ENCODE results near the gene SNAI3.

SNAI3 gene

DNA sequence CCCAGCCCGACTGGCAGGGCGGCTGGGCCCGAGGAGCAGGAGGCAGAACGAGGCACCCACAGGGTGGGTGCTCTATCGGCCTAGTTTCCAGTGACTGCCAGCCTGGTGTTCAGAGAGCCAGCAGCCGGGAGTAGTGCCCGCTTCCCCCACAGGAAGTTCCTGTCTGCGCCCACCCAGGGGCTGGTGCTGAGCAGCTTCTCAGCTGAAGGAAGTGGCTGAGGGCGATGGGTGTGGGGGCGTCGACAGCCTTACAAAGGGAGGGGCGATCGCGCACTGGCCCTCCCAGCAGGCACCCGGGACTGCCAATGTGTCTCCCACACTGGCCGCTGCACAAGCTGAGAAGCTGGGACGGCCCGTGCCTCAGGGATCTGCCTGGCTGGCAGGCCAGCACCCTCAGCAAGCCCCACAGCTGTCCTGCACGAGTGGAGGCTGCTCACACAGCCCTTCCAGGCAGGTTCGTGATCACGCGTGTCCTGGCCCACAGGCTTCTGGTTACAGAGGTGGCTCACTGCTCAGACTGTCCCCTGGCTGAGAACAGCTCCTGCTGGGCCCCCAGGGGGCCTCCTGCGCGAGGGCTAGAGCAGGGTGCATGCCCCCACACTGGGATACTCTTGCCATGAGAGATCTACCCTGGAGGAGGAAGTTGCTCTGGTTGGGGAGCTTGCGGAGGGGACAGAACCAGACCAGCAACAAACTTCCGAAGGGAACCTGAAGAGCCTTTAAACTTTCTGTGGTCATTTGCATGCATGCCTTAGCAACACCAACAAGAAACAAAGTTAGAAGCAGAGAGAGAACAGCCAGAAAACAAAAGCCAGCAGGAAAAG is 17.4 kb upstream of the SNAI3 start:
- DNase-seq = no peak

DNA sequence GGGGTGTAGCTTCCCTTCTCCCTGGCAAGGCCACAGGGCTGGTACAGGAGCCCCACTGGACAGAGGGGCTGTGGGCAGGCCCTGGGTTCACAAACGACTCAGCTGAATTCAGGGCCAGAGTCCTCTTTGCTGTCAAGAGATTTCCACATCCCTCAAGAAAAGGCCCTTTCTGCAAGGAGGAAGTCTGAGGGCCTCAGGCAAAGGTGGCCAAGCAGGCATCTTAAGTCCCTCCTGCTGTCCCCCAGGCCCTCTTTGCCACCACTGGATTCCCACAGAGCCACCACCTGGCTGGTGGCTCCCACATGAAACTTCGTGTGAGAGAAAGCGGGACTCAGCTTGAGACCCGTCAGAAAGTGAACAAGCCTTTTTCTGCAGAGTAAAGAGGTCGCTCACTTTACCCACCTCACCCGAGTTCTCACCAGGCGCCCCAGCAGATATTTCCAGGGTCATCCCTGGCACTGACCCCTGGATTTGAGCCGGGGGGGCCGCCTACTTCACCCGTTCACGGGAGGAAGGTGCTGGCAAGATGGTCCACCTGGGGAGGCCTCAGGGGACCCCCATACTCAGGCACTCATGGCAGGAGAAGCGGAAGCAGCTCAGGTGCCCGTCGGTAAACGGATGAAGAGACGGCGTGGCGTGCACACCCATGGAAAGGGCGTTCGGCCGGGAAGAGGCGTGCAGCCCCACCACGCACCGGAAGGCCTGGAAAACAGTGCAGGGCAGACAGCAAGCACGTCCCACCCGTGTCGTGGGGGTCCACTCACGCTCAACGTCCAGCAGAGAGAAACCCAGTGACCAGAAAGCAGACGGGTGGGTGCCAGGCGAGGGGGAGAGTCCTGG is 16.3 kb upstream of the SNAI3 start:
- DNase-seq = no peak

DNA sequence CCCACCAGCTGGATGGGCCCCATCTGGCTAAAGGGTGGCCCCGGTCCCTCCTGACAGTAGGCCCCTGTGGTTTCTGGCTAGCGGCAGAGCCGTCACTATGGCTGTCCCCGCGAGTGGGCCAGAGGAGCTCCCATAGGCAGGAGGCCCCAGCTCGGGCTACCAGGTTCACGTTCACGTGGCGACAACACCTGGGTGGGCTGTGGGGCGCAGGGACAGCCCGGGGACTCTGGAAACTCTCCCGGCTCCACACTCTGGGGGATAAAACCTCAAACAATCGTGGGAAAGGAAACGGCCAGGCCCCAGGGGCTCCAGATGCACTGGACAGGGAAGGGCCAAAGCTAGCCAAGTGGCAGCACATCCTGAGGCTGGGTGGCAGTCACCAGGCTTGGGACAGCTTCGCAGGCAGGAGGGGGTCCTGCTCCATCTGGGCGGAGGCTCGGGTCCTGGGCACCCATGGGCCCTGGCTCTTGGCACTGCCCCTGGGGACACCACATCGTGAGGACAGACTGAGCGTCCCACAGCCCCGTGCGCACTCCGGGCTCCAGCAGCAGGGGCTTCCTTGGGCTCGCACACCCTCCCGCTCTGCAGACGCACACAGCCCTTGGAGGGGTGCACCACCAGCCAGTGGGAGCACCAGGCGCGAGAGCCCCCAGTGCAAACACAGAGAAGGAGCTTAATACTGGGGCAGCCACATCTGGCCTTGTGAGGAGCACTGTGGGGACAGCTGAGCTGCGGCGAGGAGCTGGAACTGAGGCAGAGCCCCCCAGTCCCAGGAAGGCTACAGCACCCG is 15.5 kb upstream of the SNAI3 start:
- no peak for DNase-seq

DNA sequence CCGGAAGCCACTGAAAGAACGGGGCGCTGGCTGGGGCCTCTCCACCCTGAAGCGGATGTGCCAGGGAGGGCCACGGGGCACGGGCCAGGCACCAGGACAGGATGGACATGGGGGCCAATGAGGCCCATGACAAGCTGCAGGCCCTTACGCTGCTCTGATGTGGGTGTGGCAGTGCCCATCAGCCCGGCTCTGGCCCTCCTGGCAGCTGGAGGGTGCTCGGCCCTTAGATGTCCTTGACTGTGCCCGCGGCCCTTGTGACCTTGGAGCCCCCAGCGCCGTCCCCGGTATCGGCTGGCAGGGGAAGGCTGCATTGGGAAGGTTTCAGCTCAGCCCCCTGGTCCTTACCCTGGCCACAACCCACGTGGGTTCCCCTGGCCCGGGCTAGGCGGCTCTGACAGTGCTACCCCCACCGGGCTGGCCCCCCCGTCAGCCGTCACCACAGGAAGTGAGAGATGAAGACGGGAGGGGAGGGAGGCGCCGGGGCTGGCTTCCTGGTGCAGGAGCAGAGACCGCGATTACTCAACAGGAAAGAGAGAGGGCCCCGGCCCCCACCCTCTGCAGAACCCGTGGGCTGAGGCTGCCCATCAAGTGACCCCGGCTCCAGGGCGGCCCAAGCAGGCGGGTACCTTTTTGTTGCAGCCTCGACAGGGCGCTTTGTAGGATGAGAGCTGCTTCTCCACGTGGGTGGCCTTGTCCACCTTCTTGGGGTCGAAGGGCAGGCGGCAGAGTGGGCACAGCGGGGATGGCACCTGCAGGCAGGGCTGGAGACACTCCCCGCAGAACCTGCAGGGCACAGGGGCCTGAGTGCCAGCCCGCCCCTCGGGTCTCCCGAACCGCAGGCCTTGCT is 14.6 kb upstream of the SNAI3 start:
- DNase-seq = no peak

DNA sequence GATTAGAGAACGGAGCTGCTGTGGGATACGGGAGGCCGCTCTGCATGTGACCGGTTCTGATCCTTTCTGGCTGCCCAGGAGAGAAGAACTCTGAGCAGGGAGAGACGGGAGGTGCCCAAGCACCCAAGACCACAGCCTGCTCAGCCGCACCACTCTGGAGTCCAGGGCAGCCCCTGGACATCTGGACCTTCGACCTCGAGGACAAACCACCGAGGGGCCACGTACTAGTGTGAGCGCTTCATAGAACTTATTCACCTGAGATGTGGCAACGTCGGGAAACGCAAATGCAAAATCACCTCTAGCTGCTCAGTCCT is 14.0 kb upstream of the SNAI3 start:
- DNase-seq = no peak

DNA sequence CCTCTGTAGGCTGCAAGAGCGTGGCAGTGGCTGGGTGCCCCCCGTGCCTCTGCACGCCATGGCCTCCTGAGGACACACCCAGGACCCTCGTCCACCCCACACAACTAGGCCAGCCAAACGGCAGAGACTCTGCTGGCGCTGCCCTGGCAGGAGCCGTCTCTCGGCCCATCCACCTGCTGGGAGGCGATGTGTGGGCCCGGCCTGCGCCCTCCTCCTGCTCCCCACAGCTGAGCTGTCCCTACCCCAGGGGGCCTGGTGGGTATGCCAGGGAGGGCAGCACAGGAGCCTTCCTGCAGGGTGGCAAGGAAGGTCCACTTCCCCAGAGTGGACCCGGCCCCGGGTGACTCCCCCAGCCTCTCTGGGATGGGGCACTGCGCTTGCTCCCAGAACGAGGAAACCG is 12.9 kb upstream of the SNAI3 start:
- DNase-seq = no peak

DNA sequence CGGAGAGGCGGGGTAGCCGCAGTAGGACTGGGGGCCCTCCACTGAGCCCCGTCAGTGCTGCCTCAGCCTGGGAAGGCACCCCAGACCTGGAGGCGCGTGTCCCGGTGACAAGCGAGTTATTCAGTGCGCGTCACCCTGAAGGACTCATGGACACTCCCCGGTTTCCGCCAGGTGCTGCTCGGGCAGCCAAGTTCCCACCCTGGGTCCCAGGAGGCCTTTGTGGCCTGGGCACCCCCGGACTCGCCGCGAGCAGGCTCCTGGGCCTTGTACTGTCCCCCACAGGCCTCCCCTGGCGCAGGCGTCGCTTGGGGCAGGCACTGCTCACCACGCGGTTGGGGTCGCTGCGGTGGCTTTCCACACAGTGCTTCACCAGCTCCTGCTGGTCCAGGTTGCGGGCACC is 12.3 kb upstream of the SNAI3 start:
- DNase-seq = no peak

DNA sequence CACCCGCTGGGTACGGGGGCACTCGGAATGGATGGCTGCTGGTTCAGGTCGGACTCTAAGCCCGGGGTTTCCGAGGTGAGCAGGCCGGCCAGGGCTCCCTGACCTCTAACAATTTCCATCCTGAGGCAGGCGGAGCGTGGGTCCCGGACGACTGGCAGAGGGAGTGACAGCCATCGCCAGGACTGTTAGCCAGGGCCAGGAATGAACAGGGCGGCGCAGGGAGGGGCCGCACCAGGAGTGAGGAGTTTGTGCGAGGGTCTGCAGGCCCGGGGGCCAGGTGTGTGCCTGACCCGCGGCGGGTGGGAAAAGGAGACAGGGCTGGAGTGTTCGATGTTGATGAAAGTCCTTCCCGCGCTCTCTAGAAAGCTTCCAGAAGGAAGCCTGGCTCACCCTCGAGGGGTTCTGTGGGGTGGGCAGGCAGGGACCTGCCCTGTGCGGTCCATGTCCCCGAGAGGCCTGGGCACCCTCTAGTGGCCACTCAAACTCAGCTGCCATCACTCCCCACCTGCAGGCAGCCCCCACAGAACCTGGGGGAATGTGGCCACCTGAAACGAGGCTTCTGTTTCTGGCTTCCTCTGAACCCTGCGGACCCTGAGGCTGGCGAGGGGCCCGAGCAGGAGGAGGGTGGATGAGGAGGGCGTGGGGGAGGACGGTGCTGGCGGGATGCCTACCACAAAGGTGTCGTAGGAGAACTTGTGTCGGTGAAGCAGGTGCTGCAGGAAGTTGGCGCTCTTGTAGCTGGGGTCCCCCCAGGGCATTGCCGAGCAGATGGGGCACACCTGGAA is 11.7 kb upstream of the SNAI3 start:
- DNase-seq = no peak

DNA sequence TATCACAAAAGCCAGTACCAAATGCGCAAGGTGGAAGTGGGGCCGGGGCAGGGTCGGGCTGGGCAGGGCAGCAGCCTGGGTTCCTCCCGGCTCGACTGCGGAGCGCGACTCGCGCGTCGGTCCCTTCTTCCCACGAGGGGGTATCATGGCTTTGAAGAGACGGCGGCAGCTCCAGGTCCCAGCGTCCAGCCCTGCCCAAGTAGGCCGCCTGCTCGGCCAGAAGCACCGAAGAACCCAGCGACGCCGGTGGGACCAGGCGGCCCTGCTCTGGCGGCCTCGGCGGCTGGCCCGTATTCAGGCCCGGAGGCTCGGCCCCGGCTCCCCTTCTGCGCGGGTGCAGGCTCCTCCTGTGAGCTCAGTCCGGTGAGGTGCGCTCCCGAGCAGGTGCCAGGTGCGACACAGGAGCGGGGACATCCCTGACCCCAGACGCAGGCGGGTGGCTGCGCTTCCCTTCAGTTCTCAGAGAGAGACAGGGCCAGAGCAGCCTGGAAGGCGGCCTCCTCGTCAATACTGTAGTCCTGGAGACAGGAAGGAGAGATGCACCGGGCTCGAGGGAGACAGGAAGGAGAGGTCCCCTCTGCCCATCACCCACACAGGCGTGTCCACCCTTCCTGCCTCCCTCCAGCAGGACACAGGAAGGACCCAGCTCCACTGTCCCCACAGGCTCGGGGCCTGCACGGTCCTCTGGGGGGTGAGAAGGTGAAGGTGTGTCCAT is 11.0 kb upstream of the SNAI3 start:
- no peak for DNase-seq

DNA sequence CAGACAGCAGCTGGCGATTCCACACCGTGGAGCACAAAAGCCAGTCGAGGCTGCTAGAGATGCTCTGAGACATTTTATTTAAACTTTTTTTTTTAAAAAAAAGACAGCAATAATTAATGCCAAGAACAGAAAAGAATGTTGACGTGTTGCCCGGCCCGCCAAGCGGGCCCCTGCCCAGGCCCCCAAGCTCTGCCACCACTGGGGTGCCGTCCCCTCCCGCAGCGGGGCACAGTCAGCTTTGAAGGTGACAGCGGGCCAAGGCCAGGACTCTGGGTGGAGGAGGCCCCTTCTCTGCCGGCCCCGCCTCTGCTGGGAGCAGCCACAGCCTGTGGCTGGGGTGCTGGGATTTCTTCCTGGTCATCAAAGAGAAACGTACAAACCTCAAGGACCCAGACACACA is 10.1 kb upstream of the SNAI3 start:
- no peak for DNase-seq

DNA sequence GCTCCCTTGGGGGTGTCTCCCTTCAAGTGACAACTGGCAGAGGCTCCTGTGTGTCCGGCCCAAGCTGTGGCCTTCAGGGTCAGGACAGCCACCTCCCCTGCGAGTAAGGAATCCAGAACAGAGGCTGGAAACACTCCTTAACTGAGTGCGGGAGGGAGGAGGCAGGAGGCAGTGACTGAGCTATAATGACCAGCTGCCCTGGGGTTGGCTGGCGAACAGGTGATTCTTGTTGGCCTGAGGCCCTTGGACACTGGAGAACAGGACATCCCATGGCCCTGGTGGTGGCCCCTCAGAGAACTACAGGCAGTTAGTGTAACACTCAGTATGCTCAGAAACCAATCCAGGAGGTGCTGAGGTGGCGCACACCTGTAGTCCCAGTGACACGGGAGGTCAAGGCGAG is 9.4 kb upstream of the SNAI3 start:
- DNase-seq = no peak

DNA sequence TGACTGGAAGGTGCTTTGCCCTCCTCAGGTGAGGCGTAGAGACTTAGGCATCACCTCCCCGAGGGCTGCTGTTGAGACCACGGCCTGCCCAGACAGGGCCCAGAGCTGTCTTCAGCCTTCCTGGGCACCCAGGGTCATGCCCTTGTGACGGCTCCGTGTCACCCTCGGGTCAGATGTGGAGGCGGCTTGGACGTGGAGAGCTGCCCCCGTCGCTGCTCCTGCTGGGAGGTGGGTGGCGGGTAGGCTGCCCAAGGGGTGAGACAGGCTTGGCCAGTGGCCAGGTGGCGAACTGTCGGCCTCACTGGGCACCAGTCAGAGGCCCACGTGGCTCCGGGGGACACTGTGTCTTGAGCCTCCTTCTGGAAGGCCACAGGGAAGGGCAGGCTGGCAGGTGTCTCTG is 8.9 kb upstream of the SNAI3 start:
- DNase-seq = no peak

DNA sequence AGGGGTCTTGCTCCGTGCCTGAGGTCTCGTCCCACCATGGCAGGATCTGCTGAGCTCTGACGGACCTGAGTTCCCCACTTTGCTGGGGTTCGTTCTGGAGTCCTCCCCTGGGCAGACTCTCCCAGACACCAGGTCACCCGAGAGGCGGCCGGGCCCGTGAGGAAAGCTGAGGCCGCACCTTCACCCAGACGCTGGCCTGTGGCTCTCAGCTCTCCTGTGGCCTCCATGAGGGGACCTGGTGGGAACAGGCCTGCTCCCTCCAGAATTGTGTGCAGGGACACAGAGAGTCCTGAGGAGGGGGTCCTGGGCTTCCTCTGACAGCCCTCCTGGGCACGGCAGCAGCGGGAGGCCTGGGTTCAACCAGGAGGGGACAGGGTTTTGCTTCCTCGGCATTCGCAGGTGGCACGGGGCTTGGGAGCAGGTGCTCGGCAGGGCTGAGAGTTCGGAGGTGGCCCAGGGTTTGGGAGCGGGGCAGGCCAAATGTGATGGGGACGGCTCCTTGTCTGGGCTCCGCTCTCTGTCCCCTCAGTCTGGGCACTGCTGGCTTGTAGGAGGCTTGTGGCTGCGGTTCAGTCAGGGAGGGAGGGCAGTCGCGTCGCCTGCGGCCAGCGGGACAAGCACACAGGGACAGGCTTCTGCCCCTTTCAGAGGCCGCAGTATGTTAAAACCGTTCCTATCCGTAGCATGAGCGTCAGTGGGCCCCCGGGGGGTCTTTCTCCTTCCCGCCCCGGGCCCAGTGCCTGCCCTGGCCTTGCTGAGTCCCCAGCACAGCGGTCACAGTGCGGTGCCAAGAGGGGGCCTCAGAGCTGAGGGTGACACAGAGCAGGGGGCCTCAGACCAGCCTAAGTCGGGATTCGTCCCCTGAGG is 8.1 kb upstream of the SNAI3 start:
- no peak for DNase-seq

DNA sequence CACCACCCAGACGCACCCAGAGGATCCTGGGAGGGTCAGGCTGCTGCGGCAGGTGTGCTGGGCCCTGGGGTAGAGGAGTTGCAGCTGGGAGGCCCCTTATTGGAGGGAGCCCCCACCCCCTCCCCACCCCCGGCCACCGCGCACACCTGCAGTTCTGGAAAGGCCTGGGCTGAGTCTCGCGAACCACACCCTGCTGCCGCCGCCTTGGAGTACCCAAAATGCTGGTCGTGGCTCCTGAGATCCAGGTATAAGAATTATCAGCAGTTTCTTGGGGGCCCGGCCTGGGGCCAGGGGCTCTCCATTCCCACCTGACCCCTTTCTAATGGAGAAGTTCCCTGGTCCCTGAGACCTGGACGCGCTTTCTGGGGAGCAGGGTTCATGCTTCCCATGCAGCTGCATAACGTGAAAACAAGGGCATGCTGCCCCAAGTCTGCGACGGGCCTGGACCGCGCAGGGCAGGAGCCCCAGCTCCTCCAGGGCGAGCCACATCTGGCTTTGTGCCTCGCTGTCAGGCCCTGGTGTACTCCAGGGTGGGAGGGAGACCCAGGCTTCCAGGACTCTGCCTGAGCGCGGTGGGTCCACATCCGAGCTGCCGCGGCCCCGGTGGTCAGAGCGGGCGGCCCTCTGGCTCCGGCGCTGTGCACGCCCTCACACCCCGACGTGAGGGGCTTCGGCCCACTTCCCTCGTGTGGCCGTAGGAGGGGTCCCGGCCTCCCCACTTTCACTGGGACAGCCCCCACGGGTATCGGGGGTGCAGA is 7.3 kb upstream of the SNAI3 start:
- no peak for DNase-seq

DNA sequence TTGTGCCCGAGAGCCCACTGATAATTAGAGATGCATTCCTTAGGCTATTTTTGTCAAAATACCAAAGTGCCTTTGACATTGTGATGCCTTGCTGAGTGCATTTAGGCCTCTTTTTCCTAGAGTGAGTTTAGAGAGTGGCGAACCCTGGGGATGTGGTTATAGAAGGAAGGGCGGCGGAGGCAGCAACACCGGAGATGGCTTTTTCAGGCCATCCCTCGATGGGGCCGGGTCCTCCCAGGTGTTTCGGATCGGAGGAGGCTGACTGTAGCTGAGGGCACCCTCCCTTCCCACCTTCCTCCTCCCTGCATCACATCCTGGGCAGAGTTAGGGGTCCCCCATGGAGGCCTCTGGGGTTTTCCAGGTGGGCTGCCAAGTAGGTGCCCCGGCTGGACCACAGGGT is 6.6 kb upstream of the SNAI3 start:
- DNase-seq = no peak

DNA sequence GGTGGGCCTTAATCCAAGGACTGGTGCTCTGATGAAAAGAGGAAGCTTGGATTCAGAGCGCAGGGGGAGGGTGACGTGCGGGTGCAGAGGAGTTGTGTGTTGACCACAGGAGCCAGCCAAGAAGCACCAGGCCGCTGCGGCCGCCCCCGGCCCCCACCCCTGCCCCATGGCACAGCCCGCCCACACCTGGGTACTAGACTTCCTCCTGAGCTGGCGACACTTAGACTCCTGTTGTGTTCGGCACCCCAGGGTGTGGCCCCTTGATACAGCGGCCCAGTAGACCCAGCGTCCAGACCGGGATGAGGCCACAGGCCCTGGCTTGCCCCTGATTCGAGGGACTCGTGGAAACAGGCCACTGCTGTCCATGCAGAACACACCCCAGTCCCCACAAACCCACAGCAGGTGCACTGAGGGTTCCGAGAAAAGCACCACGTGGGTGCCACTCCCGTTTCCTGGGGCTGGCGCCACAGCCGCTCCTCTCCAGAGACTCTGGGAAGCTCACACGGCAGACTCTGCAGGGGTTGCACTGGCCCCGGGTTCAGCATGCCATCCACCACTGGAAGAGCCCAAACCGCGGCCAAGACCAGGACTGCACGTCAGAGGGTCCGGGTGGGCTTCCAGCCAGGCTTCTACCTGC is 5.7 kb upstream of the SNAI3 start:
- no peak for DNase-seq

DNA sequence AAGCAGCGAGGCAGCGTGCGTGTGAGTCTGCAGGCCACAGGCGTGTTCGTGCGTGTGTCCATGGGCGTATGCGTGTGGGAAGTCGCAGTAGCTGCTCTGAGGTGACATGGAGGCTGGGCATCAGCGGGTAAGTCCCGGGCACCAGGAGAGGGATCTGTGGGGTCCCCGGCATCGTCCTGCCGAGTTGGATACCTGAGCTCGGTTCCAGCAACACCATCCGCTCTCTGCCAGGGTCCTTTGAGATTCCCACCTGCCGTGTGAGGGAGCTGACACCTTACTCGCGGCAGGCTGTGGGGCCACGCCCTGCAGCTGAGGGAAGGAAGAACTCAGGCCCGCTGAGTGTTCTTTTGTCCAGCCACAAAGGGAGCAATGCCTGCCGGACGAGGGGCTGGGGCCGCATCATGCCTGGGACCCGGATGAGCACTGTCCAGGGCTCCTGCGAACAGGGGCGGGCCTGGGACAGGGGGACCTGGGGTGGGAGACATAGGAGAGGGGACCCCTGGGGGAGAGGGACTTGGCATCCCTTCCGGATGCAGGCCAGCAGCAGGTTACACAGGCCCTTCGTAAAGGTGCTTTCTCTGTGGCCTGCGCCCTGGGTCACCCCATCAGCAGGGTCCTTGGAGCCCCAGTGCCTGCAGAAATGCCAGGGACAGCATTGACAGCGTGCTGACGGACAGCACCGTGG is 5.0 kb upstream of the SNAI3 start:
- no peak for DNase-seq
